BJ (cell line): ENCODE data around the gene CCL27. TPM values are rescaled to one million over a fixed set of nuclear protein-coding genes. Genes with fewer than 3 reads are reported as not detected.
"Not testable (repeated sequence)": the region's sequence is repeated elsewhere in the genome, so short reads cannot be mapped to it uniquely, and the experiment has no call there.

ENCODE experiments used
- CTCF ChIA-PET: fragments of 350-600 bp; formaldehyde crosslinking; extraction: SDS; loops from one replicate; lab custom pipeline; 2021; ENCODE audit warnings: antibody characterized with exemption, inconsistent platforms; lab: Yijun Ruan, JAX
- POLR2A ChIA-PET: fragments of 300-600 bp; sonication (Branson Sonifier 250); formaldehyde crosslinking; extraction: SDS; loops from one replicate; lab custom pipeline; 2021; ENCODE audit warnings: antibody characterized with exemption; lab: Charles Lee
- DNase-seq: peaks from one replicate; pipeline ENCODE4 v3.0.0-alpha.2; 2011; ENCODE audit warnings: low read depth
- H3K27me3 ChIP-seq: 2 replicates; pipeline ENCODE4 v1.6.0; 2011; ENCODE audit warnings: low read length; ENCODE audit not compliant: control insufficient read depth, insufficient read depth
- H3K36me3 ChIP-seq: 2 replicates; pipeline ENCODE4 v1.5.1; 2011; ENCODE audit warnings: low read length; ENCODE audit not compliant: control insufficient read depth, insufficient read depth
- H3K4me3 ChIP-seq: 2 replicates; pipeline ENCODE4 v1.5.1; 2011; ENCODE audit warnings: low read depth, mild to moderate bottlenecking, control low read depth, low read length
- polyA plus RNA-seq: library from polyadenylated mRNA; depleted of rRNA; stranded (reverse); fragments of >200 nt; gene quantifications from 2 replicates; pipeline ENCODE4 v1.2.3, GENCODE V29; 2011
- TF ChIP-seq, protein P1 (sequence below): IDR thresholded peaks from 2 replicates; pipeline ENCODE4 v1.5.1; 2011; ENCODE audit warnings: low read depth, mild to moderate bottlenecking, control low read depth, inconsistent platforms, low read length, moderate library complexity; ENCODE audit not compliant: insufficient read depth

CCL27 gene
- polyA plus RNA-seq, 1 experiment: 0.12 TPM

DNA sequence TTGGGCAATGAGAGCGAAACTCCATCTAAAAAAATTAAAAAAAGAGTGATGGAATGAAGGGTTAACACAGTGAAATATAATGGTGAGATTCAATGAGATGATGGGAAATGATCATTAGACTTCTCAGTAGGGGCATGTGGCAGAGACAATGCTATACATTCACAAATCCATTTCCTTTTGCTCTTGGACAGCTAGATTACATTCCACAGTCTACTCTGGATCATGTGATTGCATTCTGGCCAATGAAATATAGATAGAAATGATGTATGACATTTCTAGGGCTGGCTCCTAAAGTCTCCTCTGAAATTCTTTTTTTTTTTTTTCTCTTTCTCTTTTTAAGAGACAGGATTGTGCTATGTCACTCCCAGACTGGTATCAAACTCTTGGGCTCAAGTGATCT, 19.8 kb downstream of the CCL27 start:
- Histone ChIP-seq H3K36me3 (no peaks in the 10 kb centered on the region), H3K27me3 (no peaks in the 10 kb centered on the region; the same call in 1 of the 2 replicates), H3K4me3 (no peak overlapping the region)
- ChIA-PET CTCF (interaction anchor here (8.1 kb wide), 1 partner anchor 7 kb away, joined by 87 read pairs; the partner anchor contains the start of gene SIGMAR1), POLR2A (no interaction called here)
- TF ChIP-seq, protein P1, sequence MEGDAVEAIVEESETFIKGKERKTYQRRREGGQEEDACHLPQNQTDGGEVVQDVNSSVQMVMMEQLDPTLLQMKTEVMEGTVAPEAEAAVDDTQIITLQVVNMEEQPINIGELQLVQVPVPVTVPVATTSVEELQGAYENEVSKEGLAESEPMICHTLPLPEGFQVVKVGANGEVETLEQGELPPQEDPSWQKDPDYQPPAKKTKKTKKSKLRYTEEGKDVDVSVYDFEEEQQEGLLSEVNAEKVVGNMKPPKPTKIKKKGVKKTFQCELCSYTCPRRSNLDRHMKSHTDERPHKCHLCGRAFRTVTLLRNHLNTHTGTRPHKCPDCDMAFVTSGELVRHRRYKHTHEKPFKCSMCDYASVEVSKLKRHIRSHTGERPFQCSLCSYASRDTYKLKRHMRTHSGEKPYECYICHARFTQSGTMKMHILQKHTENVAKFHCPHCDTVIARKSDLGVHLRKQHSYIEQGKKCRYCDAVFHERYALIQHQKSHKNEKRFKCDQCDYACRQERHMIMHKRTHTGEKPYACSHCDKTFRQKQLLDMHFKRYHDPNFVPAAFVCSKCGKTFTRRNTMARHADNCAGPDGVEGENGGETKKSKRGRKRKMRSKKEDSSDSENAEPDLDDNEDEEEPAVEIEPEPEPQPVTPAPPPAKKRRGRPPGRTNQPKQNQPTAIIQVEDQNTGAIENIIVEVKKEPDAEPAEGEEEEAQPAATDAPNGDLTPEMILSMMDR: no peak
- DNase-seq: no peak

DNA sequence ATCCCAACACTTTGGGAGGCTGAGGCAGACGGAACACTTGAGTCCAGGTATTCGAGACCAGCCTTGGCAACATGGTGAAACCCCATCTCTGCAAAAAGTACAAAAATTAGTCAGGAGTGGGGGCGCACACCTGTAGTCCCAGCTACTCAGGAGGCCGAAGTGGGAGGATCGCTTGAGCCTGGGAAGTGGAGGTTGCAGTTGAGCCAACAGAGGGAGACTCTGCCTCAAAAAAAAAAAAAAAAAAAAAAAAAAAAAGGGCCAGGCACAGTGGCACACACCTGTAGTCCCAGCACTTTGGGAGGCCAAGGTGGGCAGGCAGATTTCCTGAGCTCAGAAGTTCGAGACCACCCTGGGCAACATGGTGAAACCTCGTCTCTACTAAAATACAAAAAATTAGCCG, 23.1 kb downstream of the CCL27 start:
- CTCF ChIA-PET: interaction anchor here (0.7 to 7.9 kb wide), 4 partner anchors 7 to 92 kb away, joined by 3 to 87 read pairs (median 20); partner anchors contain the start of gene GALT
- H3K36me3 ChIP-seq, DNase-seq, H3K4me3 ChIP-seq, POLR2A ChIA-PET, H3K27me3 ChIP-seq: not testable (repeated sequence)

DNA sequence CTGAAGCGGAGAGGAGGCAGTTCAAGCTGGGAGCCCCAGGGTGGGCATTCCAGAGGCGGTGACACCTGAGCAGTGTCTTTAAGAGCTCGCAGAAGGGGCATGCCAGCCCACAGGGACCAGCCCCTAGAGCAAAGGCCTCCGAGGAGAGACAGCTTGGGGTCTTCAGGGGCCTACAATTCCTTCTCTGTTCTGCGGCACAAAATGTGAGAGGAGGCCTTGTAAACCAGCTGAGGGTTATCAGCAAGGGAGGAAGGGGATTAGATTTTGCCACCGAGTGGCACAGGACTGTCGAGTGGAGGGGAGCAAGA, 24.4 kb downstream of the CCL27 start:
- TF ChIP-seq, protein P1: no peak
- no peak for DNase-seq
- Histone ChIP-seq H3K27me3 (no peaks in the 10 kb centered on the region), H3K4me3 (peak overlapping the region; percentile 78), H3K36me3 (no peaks in the 10 kb centered on the region)
- POLR2A ChIA-PET: interaction anchor here (1.1 to 1.2 kb wide), 2 partner anchors 8 to 27 kb away, joined by 4 to 5 read pairs; partner anchors contain the start of gene GALT
- CTCF ChIA-PET: interaction anchor here (1.0 to 9.7 kb wide), 8 partner anchors 8 to 90 kb away, joined by 3 to 112 read pairs (median 7); partner anchors contain the start of genes CCL27, GALT, IL11RA and RPP25L

DNA sequence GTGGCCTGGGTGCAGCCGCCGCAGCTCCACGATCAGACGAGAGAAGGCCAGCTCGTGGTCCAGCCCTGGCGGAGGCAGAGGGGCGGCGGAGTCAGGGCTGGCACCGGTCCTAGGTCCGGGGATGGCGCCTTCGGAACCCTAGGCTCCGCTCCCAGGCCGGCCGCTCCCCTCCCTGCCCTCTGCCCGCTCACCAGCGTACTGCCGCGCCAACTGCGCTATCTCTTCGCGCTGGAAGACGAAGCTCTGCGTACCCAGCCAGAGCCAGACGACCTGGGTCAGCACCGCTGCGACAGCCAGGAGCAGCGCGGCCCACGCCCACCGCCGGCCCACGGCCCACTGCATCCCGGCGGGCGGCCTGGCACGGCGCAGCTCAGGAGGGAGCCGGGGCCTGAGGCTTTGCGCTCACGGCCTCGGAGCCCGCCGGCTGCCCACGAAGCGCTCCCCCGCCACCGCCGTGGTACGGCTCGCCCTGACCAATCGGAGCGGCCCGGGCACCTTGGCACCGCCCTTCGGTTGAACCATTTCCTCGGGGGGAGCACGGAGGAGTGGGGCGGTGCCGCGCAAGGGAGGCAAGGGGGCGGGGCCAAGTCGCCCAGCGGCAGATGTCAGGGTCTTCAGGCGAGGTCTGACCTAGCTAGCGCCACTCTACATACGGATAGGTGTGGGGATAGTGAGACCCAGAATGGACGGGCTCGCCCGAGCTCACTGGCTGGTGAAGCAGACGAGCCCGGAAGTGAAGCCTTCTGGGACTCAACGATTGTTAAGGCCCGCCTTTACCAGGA, 24.9 kb downstream of the CCL27 start, which contains the start of gene SIGMAR1:
Gene SIGMAR1, minus strand, starts transcription at position 432 of the 782 bp plus-strand sequence. Its CDS starts 90 bp downstream, at position 342.
- Histone ChIP-seq H3K4me3 (peak within 1 kb of the TSS; percentile 78), H3K36me3 (no peaks in the 10 kb centered on the region), H3K27me3 (no peaks in the 10 kb centered on the region)
- ChIA-PET CTCF (interaction anchor here (1.0 to 9.7 kb wide), 8 partner anchors 8 to 90 kb away, joined by 3 to 112 read pairs (median 7); partner anchors contain the start of genes CCL27, GALT, IL11RA and RPP25L), POLR2A (interaction anchor here (1.1 to 1.2 kb wide), 2 partner anchors 9 to 28 kb away, joined by 4 to 5 read pairs; partner anchors contain the start of gene GALT)
- DNase-seq: no peak
- TF ChIP-seq, protein P1: no peak

DNA sequence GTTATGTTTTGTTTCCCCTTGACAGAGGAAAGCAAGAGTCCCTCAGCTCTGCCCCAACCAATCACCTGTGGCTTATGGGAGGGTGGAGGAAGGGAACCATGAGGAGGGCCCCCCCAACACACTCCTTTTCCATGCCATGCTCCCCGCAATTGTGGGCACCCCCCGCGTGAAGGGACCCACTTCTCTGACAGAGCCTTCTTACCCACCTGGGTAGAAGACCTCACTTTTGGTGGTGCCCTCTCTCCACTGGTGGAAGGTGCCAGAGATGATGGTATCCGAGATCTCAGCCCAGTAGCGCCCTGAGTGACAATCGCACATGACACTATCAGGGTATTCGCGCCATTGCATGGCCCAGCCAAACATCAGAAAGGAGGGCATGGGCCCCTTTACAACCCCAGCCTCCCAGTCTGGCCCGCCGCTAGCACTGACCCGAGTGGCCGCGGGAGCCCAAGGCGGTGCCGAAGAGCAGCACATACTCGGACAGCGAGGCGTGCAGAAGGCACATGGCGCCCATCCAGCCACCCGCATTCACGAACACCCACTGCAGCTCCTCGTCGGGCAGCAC, 25.6 kb downstream of the CCL27 start:
- no peak for DNase-seq
- TF ChIP-seq, protein P1: no peak
- ChIA-PET POLR2A (no interaction called here), CTCF (interaction anchor here (0.9 to 9.7 kb wide), 7 partner anchors 9 to 65 kb away, joined by 3 to 112 read pairs (median 7); partner anchors contain the start of genes GALT and RPP25L)
- Histone ChIP-seq H3K36me3 (no peaks in the 10 kb centered on the region), H3K27me3 (no peaks in the 10 kb centered on the region), H3K4me3 (peak overlapping the region; percentile 78)
